Stimulated activated effector memory CD8-positive, alpha-beta T cell treated with anti-CD3 and anti-CD28 coated beads, Interleukin-12 subunit alpha, Interleukin-12 subunit beta, amount 100 ng/mL, for 72 hours (primary cell): Measurements from ENCODE around the gene RPL13.
A peak's percentile ranks its signal among the peaks of the same experiment; 100 is the strongest.

ENCODE experiments used
- ATAC-seq: fragments of 150-1000 bp; cut with Tn5 transposase; 2 replicates; pipeline ENCODE4 v1.10.0; 2021
- DNase-seq, 2 donors: peaks; one replicate each; pipeline ENCODE4 v3.0.0; 2021 to 2022; ENCODE audit warnings: low spot score in 2 of 2
- H3K27ac Mint-ChIP-seq: one replicate; pipeline ENCODE4 v1.8.0; 2022; ENCODE audit warnings: mild to moderate bottlenecking, mixed read lengths
- H3K36me3 Mint-ChIP-seq: one replicate; pipeline ENCODE4 v1.8.0; 2022; ENCODE audit warnings: mild to moderate bottlenecking, mixed read lengths
- H3K4me1 Mint-ChIP-seq: one replicate; pipeline ENCODE4 v1.8.0; 2022; ENCODE audit warnings: mixed read lengths
- H3K4me3 Mint-ChIP-seq: one replicate; pipeline ENCODE4 v1.8.0; 2022; ENCODE audit warnings: mild to moderate bottlenecking, mixed read lengths
- H3K9me3 Mint-ChIP-seq: one replicate; pipeline ENCODE4 v1.8.0; 2022; ENCODE audit warnings: mixed read lengths

Gene RPL13

DNA sequence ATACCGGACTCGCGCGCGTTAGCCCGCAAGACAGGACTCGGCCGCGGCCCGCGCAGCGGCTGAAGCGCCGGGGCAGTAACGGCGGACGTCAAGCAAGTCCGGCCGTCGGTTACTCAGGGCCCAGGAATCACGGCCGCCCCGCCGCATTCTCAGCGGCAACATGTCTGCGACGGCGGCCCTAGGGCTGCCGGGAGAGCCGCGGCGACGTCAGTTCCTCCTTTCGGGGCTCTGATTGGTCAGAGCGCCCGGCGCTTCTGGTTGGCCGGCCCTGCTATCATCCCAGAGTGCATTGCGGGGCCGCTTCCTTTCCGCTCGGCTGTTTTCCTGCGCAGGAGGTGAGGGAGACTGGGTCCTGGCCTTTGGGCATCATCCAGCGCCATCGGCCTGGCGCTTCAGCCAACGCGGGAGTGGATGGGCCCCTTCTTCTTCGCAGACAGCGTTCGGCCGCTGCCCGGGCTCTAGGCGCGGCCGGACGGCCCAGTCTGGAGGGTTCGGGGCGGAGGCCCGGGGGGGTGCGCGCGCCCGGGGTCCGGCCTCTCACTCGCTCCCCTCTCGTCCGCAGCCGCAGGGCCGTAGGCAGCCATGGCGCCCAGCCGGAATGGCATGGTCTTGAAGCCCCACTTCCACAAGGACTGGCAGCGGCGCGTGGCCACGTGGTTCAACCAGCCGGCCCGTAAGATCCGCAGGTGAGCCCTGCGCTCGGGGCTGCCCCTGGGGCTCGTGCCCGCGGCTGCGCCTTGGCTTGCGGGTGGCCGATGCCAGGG lies at the start of gene RPL13:
TSS of gene RPL13 (plus strand) at position 305 of the 764 bp plus-strand sequence. CDS start at position 583, 278 bp downstream.
- ATAC-seq, result peak; percentile 93
- peak; percentile 80 to 95 for DNase-seq
- Mint-ChIP-seq H3K4me3 (peak within 1 kb of the TSS; percentile 96), H3K9me3 (no peaks in the 10 kb centered on the region), H3K4me1 (peaks cover 47% of the 10 kb centered on the region), H3K36me3 (peaks cover 65% of the 10 kb centered on the region), H3K27ac (peak within 1 kb of the TSS; percentile 96)

DNA sequence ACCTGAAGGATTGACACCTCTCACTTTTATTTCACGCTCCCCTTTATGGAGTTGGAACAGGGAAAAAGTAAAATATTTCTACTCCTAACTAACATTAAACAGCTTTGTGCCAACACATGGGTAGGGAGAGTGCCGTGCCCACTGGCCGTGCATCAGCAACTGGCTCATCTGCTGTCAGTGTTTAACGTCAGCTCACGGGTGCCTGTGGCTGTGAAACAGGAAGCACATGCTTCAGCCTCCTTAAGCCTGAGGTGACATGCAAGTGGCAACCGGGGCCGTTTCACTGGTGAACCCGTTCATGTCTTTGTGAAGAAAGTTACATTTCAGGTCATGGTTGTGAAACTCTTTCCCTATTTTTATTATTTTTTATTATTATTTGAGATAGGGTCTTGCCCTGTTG lies 49.1 kb upstream of the RPL13 start:
- Mint-ChIP-seq H3K4me3 (no peak overlapping the region), H3K36me3 (peaks cover 75% of the 10 kb centered on the region), H3K27ac (no peak overlapping the region), H3K4me1 (peaks cover 2% of the 10 kb centered on the region), H3K9me3 (no peaks in the 10 kb centered on the region)
- DNase-seq (no peak), ATAC-seq (no peak)

DNA sequence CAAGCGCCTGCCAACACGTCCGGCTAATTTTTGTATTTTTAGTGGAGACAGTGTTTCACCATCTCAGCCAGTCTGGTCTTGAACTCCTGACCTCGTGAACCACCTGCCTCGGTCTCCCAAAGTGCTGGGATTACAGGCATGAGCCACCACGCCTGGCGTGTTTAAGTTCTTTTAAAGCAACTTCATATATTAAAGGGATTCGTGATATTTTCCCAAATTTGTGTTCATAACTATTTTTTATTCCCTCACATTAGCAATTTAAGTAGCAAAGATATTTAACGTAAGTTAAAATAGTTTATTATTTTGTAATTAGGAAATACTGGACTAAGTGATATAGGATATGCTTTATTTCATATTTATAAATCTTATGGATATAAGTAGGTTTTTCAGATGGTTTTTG lies 48.0 kb upstream of the RPL13 start:
- H3K4me3 Mint-ChIP-seq, result no peak overlapping the region
- H3K36me3 Mint-ChIP-seq, result peaks cover 86% of the 10 kb centered on the region
- no peaks in the 10 kb centered on the region for H3K9me3 Mint-ChIP-seq

DNA sequence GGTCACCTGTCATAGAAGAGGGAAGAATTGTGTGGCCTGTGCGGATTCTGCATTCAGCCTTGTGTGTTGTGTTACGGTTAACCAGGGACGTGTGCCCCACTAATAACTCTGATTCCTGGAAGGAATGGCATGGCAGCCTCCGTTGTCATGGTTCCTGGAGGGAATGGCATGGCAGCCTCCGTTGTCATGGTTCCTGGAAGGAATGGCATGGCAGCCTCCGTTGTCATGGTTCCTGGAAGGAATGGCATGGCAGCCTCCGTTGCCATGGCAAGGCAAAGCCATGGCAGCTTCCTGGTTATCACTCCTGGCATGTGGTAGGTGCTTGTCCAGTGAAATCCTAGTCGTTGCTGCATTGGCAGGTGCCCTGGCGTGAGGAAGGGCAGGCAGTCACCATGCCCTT lies 43.4 kb upstream of the RPL13 start:
- DNase-seq, result no peak
- no peak for ATAC-seq
- peaks cover 6% of the 10 kb centered on the region for H3K4me1 Mint-ChIP-seq
- no peaks in the 10 kb centered on the region for H3K9me3 Mint-ChIP-seq
- H3K36me3 Mint-ChIP-seq, result peaks cover 100% of the 10 kb centered on the region
- H3K4me3 Mint-ChIP-seq, result no peak overlapping the region
- H3K27ac Mint-ChIP-seq, result no peak overlapping the region

More for the DNA sequence above, 48.0 kb upstream of the RPL13 start:
- H3K4me1 Mint-ChIP-seq, result no peaks in the 10 kb centered on the region
- no peak overlapping the region for H3K27ac Mint-ChIP-seq
- no peak for DNase-seq
- no peak for ATAC-seq

DNA sequence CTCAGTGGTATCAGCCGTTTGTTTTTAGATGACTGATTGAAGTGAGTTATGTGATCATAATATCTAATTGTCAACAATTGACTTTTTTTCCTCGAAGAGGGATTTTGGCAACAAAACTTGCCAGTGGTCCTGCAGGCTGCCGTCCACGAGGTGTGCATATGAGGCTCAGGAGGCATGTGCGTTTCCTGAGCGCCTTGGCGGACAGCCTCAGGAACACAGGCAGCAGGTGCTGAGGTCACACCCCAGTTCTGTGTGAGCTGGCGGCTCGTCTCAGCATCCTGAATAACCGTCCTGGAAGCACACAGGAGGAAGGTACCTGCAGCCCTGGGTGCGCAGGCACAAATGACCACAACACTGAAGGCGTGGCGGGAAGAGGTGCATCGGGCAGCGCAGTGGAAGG lies 40.6 kb upstream of the RPL13 start:
- no peak for DNase-seq
- Mint-ChIP-seq H3K9me3 (no peaks in the 10 kb centered on the region), H3K4me3 (no peak overlapping the region), H3K4me1 (peaks cover 6% of the 10 kb centered on the region), H3K27ac (peak overlapping the region; percentile 45), H3K36me3 (peaks cover 96% of the 10 kb centered on the region)
- no peak for ATAC-seq

DNA sequence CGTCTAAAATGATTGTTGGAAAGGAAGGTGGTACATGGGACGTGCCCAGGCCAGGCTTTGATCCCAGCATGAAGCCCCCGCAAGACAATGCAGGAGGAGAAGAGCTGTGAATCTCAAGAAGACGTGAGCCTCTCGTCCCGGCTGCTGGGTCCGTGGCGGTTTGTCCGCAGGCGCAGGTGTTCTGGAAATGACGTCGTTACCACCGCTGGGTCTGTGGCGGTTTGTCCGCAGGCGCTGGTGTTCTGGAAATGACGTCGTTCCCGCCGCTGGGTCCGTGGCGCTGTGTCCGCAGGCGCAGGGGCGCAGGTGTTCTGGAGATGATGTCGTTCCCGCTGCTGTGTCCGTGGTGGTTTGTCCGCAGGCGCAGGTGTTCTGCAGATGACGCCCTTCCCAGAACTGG lies 38.2 kb upstream of the RPL13 start:
- Mint-ChIP-seq H3K4me3 (no peak overlapping the region), H3K9me3 (no peaks in the 10 kb centered on the region), H3K36me3 (peaks cover 96% of the 10 kb centered on the region), H3K27ac (no peak overlapping the region), H3K4me1 (peaks cover 6% of the 10 kb centered on the region)
- DNase-seq, result no peak
- ATAC-seq, result no peak

DNA sequence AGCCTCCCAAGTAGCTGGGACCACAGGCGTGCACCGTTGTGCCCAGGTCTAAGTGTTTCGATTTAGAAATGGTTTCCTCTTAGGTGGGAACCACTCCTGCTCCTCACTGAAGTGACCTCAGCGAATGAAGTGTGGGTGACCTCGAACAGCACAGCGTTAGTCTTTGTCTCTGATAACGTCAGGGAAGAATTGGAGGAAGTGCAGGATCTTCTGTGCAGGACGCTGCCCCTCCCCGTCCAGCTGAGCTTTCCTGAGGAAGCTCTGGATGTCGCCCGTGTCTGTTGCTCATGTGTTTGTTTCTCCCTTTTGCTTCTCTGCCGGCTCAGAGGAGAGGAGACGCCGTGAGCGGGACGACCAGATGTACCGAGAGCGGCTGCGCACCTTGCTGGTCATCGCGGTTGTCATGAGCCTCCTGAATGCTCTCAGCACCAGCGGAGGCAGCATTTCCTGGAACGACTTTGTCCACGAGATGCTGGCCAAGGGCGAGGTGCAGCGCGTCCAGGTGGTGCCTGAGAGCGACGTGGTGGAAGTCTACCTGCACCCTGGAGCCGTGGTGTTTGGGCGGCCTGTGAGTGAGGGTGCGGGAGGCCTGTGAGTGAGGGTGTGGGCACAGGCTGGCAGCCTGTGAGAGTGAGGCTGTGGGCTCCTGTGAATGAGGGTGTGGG lies 36.7 kb upstream of the RPL13 start:
- no peak overlapping the region for H3K27ac Mint-ChIP-seq
- H3K36me3 Mint-ChIP-seq, result peaks cover 96% of the 10 kb centered on the region
- no peak for DNase-seq
- no peak overlapping the region for H3K4me3 Mint-ChIP-seq
- no peaks in the 10 kb centered on the region for H3K9me3 Mint-ChIP-seq
- ATAC-seq, result no peak
- peaks cover under 1% of the 10 kb centered on the region for H3K4me1 Mint-ChIP-seq

DNA sequence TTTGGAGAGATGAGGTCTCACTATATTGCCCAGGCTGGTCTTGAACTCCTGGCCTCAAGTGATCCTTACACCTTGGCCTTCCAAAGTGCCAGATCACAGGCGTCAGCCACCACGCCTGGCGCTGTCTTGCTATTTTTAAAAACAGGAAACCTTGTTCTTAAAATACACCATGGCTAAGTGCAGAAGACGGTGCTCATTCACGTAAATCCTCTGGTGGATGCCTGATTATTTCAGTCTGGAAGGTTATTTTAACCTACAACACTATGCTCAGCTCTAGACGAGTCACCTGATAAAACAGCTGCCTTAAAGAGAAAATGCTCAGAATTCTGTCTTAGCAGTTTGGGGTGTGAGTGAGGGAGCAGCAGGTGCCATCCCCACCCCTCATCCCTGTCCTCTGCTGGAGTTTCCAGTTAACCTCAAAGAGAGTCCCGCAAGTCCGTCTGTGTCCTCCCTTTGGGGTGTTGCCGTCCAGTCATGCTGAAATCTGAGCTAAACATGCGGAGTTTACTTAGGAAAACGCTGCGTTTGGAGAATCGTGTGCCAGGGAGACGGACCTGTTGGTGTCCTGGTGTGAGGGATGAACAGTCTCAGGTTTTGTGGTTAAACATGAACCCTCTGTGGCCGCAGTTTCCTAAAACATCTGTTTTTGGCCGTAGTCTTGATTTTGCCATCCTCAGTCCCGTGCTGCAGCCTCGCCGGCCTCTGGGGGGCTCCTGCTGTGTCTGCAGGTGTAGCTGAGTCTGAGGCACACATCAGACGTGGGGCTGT lies 35.2 kb upstream of the RPL13 start:
- Mint-ChIP-seq H3K4me3 (no peak overlapping the region), H3K4me1 (no peaks in the 10 kb centered on the region), H3K36me3 (peaks cover 96% of the 10 kb centered on the region), H3K9me3 (no peaks in the 10 kb centered on the region), H3K27ac (peak overlapping the region; percentile 23)
- DNase-seq, result no peak
- no peak for ATAC-seq

DNA sequence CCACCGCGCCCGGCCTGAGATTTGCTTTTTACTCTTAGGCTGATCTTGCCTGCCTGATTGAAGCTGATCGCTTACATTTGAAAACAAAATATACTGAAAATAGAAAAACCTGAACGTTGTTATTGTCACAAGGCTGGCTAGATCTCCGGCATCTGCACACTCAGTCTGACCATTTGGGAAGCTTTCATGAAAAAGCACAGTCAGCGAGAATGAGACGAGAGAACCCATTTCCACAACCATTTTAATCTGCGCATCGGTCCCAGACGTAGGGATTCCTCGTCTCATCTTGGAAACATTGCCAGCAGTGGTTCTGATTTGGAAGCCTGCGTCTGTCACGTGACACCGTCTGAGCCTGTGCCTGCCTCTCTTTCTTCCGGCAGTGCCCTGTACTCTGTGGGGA lies 31.4 kb upstream of the RPL13 start:
- ATAC-seq (no peak), DNase-seq (no peak)
- Mint-ChIP-seq H3K4me3 (no peak overlapping the region), H3K4me1 (peaks cover 3% of the 10 kb centered on the region), H3K27ac (peak overlapping the region; percentile 37), H3K36me3 (peaks cover 98% of the 10 kb centered on the region), H3K9me3 (no peaks in the 10 kb centered on the region)

DNA sequence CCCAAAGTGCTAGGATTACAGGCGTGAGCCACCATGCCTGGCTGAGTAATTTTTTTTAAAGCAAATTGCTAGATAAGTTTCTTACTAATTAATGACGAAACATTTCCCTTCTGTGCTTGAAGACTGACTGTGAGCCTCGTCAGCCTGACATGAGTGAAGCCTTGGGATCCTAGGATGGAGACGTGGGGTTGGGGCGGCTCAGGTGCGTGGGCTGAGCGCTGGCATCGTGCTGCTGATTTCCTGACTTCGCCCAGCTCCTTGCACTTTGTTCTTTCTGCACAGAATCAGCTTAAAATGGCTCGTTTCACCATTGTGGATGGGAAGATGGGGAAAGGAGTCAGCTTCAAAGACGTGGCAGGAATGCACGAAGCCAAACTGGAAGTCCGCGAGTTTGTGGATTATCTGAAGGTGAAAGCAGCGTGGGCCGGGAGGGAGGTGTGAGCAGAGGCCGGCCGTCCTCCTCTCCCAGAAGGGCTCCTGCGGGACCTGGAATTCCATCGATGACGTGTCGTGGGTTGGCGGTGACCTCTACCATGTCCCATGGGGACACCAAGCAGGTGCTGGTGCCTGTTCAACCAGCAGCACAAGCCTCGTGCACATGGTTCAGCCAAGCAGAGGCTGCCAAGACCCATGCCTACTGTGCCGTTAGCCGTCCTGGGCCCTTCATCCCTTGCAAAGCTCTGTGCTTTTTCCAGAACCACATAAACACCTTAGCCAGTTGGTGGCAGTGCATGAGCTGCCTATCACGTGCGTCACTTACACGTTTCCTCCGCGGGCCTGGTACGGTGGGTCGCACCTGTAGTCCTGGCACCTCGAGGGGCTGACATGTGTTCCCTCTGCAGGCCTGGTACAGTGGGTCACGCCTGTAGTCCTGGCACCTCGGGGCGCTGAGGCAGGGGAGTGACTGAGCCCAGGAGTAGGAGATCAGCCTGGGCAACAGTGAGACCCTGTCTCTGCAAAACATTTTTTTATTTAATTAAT lies 29.8 kb upstream of the RPL13 start:
- Mint-ChIP-seq H3K36me3 (peaks cover 86% of the 10 kb centered on the region), H3K4me1 (peaks cover 12% of the 10 kb centered on the region), H3K9me3 (no peaks in the 10 kb centered on the region), H3K27ac (no peak overlapping the region), H3K4me3 (no peak overlapping the region)
- ATAC-seq (no peak), DNase-seq (no peak)

DNA sequence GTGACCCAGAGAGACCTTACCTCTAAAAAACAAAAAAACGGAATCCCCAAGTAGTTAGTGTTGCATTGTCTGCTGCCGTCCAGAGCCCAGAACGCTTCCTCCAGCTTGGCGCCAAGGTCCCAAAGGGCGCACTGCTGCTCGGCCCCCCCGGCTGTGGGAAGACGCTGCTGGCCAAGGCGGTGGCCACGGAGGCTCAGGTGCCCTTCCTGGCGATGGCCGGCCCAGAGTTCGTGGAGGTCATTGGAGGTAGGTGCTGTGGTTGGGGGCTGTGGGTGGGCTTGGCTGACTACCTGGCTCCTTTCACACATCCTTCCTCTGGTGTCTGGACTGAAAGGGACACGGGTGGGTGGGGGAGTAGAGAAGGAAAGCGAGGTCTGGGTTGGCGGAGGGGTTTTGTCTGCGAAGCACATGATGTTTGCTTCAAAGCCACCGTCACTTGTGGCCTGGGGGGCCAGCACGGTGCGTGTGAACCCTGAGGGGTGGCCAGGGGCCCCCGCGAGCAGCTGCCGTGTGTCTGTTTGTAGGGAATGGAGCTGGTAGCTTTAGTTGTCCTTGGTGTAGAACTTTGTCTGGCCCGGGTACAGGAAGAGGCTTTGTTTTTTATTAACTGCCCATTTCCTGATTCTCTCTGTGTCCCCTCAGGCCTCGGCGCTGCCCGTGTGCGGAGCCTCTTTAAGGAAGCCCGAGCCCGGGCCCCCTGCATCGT lies 28.5 kb upstream of the RPL13 start:
- no peak for DNase-seq
- no peak overlapping the region for H3K27ac Mint-ChIP-seq
- H3K4me3 Mint-ChIP-seq, result no peak overlapping the region
- no peak for ATAC-seq
- peaks cover 77% of the 10 kb centered on the region for H3K36me3 Mint-ChIP-seq
- H3K4me1 Mint-ChIP-seq, result peaks cover 12% of the 10 kb centered on the region
- H3K9me3 Mint-ChIP-seq, result no peaks in the 10 kb centered on the region

DNA sequence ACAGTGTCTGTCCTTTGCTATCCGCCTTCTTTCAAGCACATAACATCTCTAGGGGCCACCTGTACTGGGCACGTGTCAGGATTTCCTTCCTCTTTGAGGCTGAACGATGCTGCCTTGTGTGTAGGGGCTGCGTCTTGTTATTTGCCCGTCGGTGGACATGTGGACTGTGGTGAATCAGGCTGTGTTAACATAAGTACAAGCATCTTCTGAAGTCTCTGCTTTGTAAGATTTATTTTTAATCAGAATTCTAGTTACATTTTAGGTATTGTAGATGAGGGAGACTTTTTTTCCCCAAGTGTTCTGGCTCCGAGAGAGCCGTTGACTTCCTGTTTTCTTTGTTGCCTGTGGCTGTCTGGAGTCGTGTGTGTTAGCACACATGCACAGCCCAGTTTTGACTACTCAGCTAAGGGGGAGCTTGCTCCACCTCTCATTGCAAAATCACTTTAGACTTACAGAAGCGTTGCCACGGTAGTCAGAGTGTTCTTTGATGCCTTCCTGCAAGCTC lies 26.2 kb upstream of the RPL13 start:
- peak; percentile 78 for ATAC-seq
- DNase-seq, result no peak
- peaks cover 67% of the 10 kb centered on the region for H3K36me3 Mint-ChIP-seq
- H3K4me1 Mint-ChIP-seq, result peaks cover 12% of the 10 kb centered on the region
- no peaks in the 10 kb centered on the region for H3K9me3 Mint-ChIP-seq
- peak overlapping the region; percentile 29 for H3K4me3 Mint-ChIP-seq
- H3K27ac Mint-ChIP-seq, result peak overlapping the region; percentile 90

DNA sequence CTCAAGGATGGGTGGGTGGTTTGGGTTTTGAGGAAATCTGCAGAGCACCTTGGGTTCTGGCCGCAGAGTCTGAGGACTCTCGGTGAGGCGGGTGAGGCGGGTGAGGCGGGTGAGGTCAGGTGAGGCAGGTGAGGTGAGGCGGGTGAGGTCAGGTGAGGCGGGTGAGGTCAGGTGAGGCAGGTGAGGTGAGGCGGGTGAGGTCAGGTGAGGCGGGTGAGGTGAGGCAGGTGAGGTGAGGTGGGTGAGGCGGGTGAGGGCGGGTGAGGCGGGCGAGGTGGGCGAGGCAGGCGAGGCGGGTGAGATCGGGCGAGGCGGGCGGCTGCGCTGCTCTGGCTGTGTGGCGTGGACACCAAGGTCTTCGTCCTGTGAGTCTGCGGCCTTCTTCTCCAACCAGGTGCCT lies 24.1 kb upstream of the RPL13 start:
- peaks cover 55% of the 10 kb centered on the region for H3K36me3 Mint-ChIP-seq
- H3K27ac Mint-ChIP-seq, result peak overlapping the region; percentile 68
- no peaks in the 10 kb centered on the region for H3K9me3 Mint-ChIP-seq
- ATAC-seq, result no peak
- H3K4me1 Mint-ChIP-seq, result peaks cover 12% of the 10 kb centered on the region
- H3K4me3 Mint-ChIP-seq, result no peak overlapping the region
- DNase-seq, result no peak
